K562 (cell line): ENCODE data around the gene TRIM71. TPM values are rescaled to one million over a fixed set of nuclear protein-coding genes. Genes with fewer than 3 reads are reported as not detected.

Experiments used
- ATAC-seq: fragments of 200-7000 bp; cut with Tn5 transposase; 3 replicates; pipeline ENCODE4 v1.9.1; 2020; ENCODE audit warnings: moderate library complexity
- BruUV-seq: library from RNA; stranded (reverse); fragments of 400-500 nt; replicated peaks from 2 replicates; lab custom pipeline; 2021; lab: Mats Ljungman, UMichigan
- CTCF ChIA-PET: fragments of 300-600 bp; formaldehyde crosslinking; extraction: SDS; loops from one replicate; lab custom pipeline; 2021; ENCODE audit warnings: low intra/inter-chr PET ratio; lab: Yijun Ruan, JAX
- POLR2A ChIA-PET: fragments of 300-600, 350-650 bp; sonication (Branson Sonifier 250); formaldehyde crosslinking; extraction: SDS; loops from one replicate; lab custom pipeline; 2021; ENCODE audit warnings: antibody characterized with exemption, inconsistent platforms; lab: Yijun Ruan, JAX
- DNase-seq, 4 experiments: peaks; one replicate each; pipeline versions ENCODE4 v3.0.0 to v3.0.0-alpha.2; 2011 to 2018; ENCODE audit warnings: low spot score in 3 of 4, mixed read lengths in 3 of 4; ENCODE audit errors: extremely low read depth in 1 of 4
- FAIRE-seq: peaks from 2 replicates; lab custom pipeline; 2011; peaks lifted over from hg19 to GRCh38; lab: Jason Lieb, UNC
- H2AFZ ChIP-seq: 2 replicates; pipeline ENCODE4 v1.6.0; 2011; ENCODE audit warnings: low read depth, low read length, control low read depth, inconsistent platforms
- H3K27ac ChIP-seq: fragments of 200-600 bp; 3 replicates; pipeline ENCODE4 v1.8.0; 2011; ENCODE audit warnings: low read depth, mild to moderate bottlenecking, control low read depth, inconsistent platforms, low read length, moderate library complexity, mixed read lengths; ENCODE audit errors: extremely low read depth
- H3K27me3 ChIP-seq, 2 experiments: fragments of 300-600 bp in 1 of 2; 2 replicates in 1 of 2; 3 replicates in 1 of 2; pipeline versions ENCODE4 v1.6.0 to v1.8.0; 2011; ENCODE audit warnings: inconsistent platforms in 2 of 2, low read length in 2 of 2, mild to moderate bottlenecking in 1 of 2, mixed read lengths in 1 of 2, moderate library complexity in 1 of 2; ENCODE audit not compliant: control insufficient read depth in 2 of 2, insufficient read depth in 2 of 2
- H3K36me3 ChIP-seq: fragments of 300-600 bp; 3 replicates; pipeline ENCODE4 v1.8.0; 2011; ENCODE audit warnings: mild to moderate bottlenecking, low read length, inconsistent platforms; ENCODE audit not compliant: control insufficient read depth, insufficient read depth
- H3K4me1 ChIP-seq, 2 experiments: fragments of 200-600 bp in 1 of 2; replicated peaks in 1 of 2; 2 replicates in 1 of 2; 3 replicates in 1 of 2; pipeline versions ENCODE4 v1.5.1 to v1.8.0; 2011; ENCODE audit warnings: inconsistent platforms in 2 of 2, low read length in 2 of 2, mild to moderate bottlenecking in 1 of 2, mixed read lengths in 1 of 2, moderate library complexity in 1 of 2; ENCODE audit not compliant: control insufficient read depth in 2 of 2, insufficient read depth in 2 of 2
- H3K4me2 ChIP-seq: 2 replicates; pipeline ENCODE4 v1.6.1; 2011; ENCODE audit warnings: low read length, control low read depth, inconsistent platforms, mixed read lengths; ENCODE audit not compliant: insufficient read depth
- H3K4me3 ChIP-seq: fragments of 200-600 bp; sonication (generic), shearing (Covaris generic); 2 replicates; pipeline ENCODE4 v1.5.1; 2016; ENCODE audit warnings: control low read depth, inconsistent platforms
- H3K79me2 ChIP-seq: fragments of 200-600 bp; 3 replicates; pipeline ENCODE4 v1.8.0; 2011; ENCODE audit warnings: low read length, inconsistent platforms; ENCODE audit not compliant: control insufficient read depth, insufficient read depth
- H3K9ac ChIP-seq, 2 experiments: 2 replicates each; pipeline versions ENCODE4 v1.6.0 to v1.6.1; 2011; ENCODE audit warnings: low read depth in 2 of 2, low read length in 2 of 2, control low read depth in 1 of 2, inconsistent platforms in 1 of 2, mild to moderate bottlenecking in 1 of 2, mixed read lengths in 1 of 2; ENCODE audit not compliant: insufficient read depth in 1 of 2
- H3K9me1 ChIP-seq: one replicate; pipeline ENCODE4 v1.6.0; 2011; ENCODE audit warnings: inconsistent platforms, mild to moderate bottlenecking, low read length, moderate library complexity; ENCODE audit not compliant: control insufficient read depth, insufficient read depth
- H3K9me3 ChIP-seq: replicated peaks from 2 replicates; pipeline ENCODE4 v1.5.1; 2011; ENCODE audit warnings: low read depth, low read length, inconsistent platforms; ENCODE audit not compliant: control insufficient read depth, insufficient read depth
- H4K20me1 ChIP-seq: replicated peaks from 2 replicates; pipeline ENCODE4 v1.6.1; 2011; ENCODE audit warnings: low read length, inconsistent platforms, mixed read lengths; ENCODE audit not compliant: control insufficient read depth, insufficient read depth
- HOMEZ ChIP-seq: fragments of 250-450 bp; sonication (Bioruptor Pico); IDR thresholded peaks from 2 replicates; pipeline ENCODE4 v1.4.0; 2020; ENCODE audit warnings: mild to moderate bottlenecking, moderate library complexity
- MCM7 ChIP-seq, 2 experiments: fragments of 450-650 bp; IDR thresholded peaks; 2 replicates each; pipeline ENCODE4 v1.6.1; 2016 to 2018
- PREB ChIP-seq: sonication (generic); formaldehyde crosslinking; IDR thresholded peaks from 2 replicates; pipeline ENCODE4 v1.8.1; 2023; ENCODE audit warnings: mild to moderate bottlenecking, missing genetic modification reagents
- RAD21 ChIP-seq, 2 experiments: fragments of 250-450 bp in 1 of 2; fragments of 450-650 bp in 1 of 2; sonication (Bioruptor Pico) in 1 of 2; formaldehyde crosslinking in 1 of 2; IDR thresholded peaks in 1 of 2; conservative IDR thresholded peaks in 1 of 2; 2 replicates each; pipeline versions ENCODE4 v1.4.0 to v1.8.0; 2020 to 2022; ENCODE audit warnings: mild to moderate bottlenecking in 2 of 2, moderate library complexity in 1 of 2
- ZNF124 ChIP-seq: sonication (generic); formaldehyde crosslinking; IDR thresholded peaks from 2 replicates; pipeline ENCODE4 v1.8.1; 2022; ENCODE audit warnings: missing genetic modification reagents
- ZNF384 ChIP-seq: IDR thresholded peaks from 2 replicates; pipeline ENCODE4 v1.6.1; 2012; ENCODE audit warnings: low read depth, low read length, improper control_type of control experiment
- WGBS: fragments of 100-300 bp; shearing (Covaris generic); methylation state at CpG from one replicate; pipeline ENCODE4 v1.1.6; 2016; ENCODE audit warnings: low coverage, mixed read lengths; ENCODE audit not compliant: insufficient coverage; ENCODE audit errors: missing lambda C conversion rate; 5-methylcytosine and 5-hydroxymethylcytosine counted together
- in situ Hi-C: fragments of 300-500 bp; cut with MboI; formaldehyde crosslinking; loops from 4 replicates; pipeline ENCODE4 v1.15.0; 2018; ENCODE audit warnings: inconsistent platforms, mixed read lengths
- intact Hi-C: fragments of 100-400 bp; cut with micrococcal nuclease; formaldehyde crosslinking; loops from 2 replicates; pipeline ENCODE4 v1.14.2; 2022
- polyA plus RNA-seq, 8 experiments: library from polyadenylated mRNA; depleted of rRNA in 4 of 8; stranded (reverse) in 5 of 8; unstranded in 3 of 8; fragments of >200 nt; fragmentation: Nextera tagmentation in 2 of 8; fragmentation: Illumina TruSeq in 1 of 8; extraction: Ambion mirVana in 2 of 8; extraction: Trizol in 1 of 8; gene quantifications; 2 replicates each; pipeline versions ENCODE4 v1.2.1 to v1.2.3, GENCODE V29; 2011 to 2014; ENCODE audit warnings: inconsistent platforms in 1 of 8, missing spikeins in 1 of 8
- total RNA-seq, 7 experiments: library from RNA; depleted of rRNA in 6 of 7; stranded (reverse); fragments of >200 nt in 6 of 7; fragmentation: Illumina TruSeq in 2 of 7; extraction: Trizol in 2 of 7; gene quantifications; 2 replicates each; pipeline versions ENCODE4 v1.2.1 to v1.2.3, GENCODE V29; 2011 to 2021; ENCODE audit warnings: low replicate concordance in 1 of 7

The TRIM71 gene
- total and polyA plus RNA-seq, 9 of the 15 experiments (the other 6 are each of a cell fraction or from before 2014, with no cell fraction given) = 0.04 to 0.11 TPM; not detected in 7

GRCh38 chr3:32839714-32840085 lies 21.9 kb downstream of the TRIM71 start:
- no peaks in the 10 kb centered on the region for H3K9me3 ChIP-seq
- no peak overlapping the region for H3K9ac ChIP-seq
- H3K27ac ChIP-seq = no peak overlapping the region
- H3K4me3 ChIP-seq = no peak overlapping the region
- peaks cover 70 to 77% of the 10 kb centered on the region in 2 experiments for H3K27me3 ChIP-seq
- intact Hi-C loops = no loop called here
- H3K4me1 ChIP-seq = no peaks in the 10 kb centered on the region
- H3K4me2 ChIP-seq = no peak overlapping the region
- FAIRE-seq (no peak), DNase-seq (no peak), ATAC-seq (no peak)
- ChIA-PET POLR2A (interaction anchor here (1.0 kb wide), 1 partner anchor 9 kb away, joined by 3 read pairs; no protein-coding TSS in a partner anchor), CTCF (no interaction called here)
- H3K79me2 ChIP-seq = no peaks in the 10 kb centered on the region
- in situ Hi-C loops = no loop called here
- TF ChIP-seq RAD21 (CRISPR knock-in tag; conservative IDR thresholded peaks at IDR 0.05 in 1 of 2, IDR thresholded peaks at IDR 0.05 in 1 of 2) = no peak
- TF ChIP-seq HOMEZ (CRISPR knock-in tag) = no peak
- TF ChIP-seq ZNF384 = no peak
- no peak for TF ChIP-seq ZNF124
- no peak for TF ChIP-seq MCM7 (IDR thresholded peaks at IDR 0.05)
- TF ChIP-seq PREB (CRISPR knock-in tag) = no peak
- H3K9me1 ChIP-seq = no peaks in the 10 kb centered on the region
- no TSS peak for BruUV-seq
- no peaks in the 10 kb centered on the region for H3K36me3 ChIP-seq
- no peak overlapping the region for H2AFZ ChIP-seq
- H4K20me1 ChIP-seq = no peaks in the 10 kb centered on the region
- under 1% methylated on average over 4 of the region's 4 CpGs for WGBS
